B cell (primary cell): Measurements from ENCODE around the gene CDYL. TPM values are rescaled to one million over a fixed set of nuclear protein-coding genes. Genes with fewer than 3 reads are reported as not detected.

Experiments used
- ATAC-seq: fragments of 200-7000 bp; cut with Tn5 transposase; one replicate; pipeline ENCODE4 v1.10.0; 2021; ENCODE audit warnings: low read depth, mild to moderate bottlenecking, moderate number of reproducible peaks, moderate library complexity
- CTCF ChIA-PET: fragments of 350-600 bp; sonication (Branson Sonifier 250); formaldehyde crosslinking; loops from one replicate; lab custom pipeline; 2021; ENCODE audit warnings: antibody characterized with exemption, inconsistent platforms; lab: Charles Lee
- POLR2A ChIA-PET: fragments of 350-600 bp; sonication (Branson Sonifier 250); formaldehyde crosslinking; loops from one replicate; lab custom pipeline; 2021; ENCODE audit warnings: antibody characterized with exemption; lab: Charles Lee
- DNase-seq: peaks from one replicate; pipeline ENCODE4 v3.0.0; 2013
- H2AFZ ChIP-seq: 2 replicates; pipeline ENCODE4 v1.6.1; 2012; ENCODE audit warnings: mild to moderate bottlenecking, low read depth, low read length; ENCODE audit not compliant: insufficient read depth, poor library complexity, severe bottlenecking
- H3K27ac ChIP-seq, 2 donors: 1 replicate in 1 of 2; 2 replicates in 1 of 2; pipeline ENCODE4 v1.5.1; 2012 to 2013; ENCODE audit warnings: low read length in 2 of 2, mild to moderate bottlenecking in 2 of 2, moderate library complexity in 1 of 2
- H3K27me3 ChIP-seq, 4 experiments: fragments of 200-600 bp in 1 of 4; sonication (generic) in 1 of 4; replicated peaks in 1 of 4; 1 replicate in 2 of 4; 2 replicates in 2 of 4; pipeline versions ENCODE4 v1.6.1 to v1.7.0; 2013 to 2016; ENCODE audit warnings: low read length in 3 of 4, mild to moderate bottlenecking in 2 of 4, mixed read lengths in 1 of 4, moderate library complexity in 1 of 4; ENCODE audit not compliant: insufficient read depth in 4 of 4, control insufficient read depth in 3 of 4; ENCODE audit errors: control extremely low read depth in 1 of 4
- H3K36me3 ChIP-seq, 2 experiments: replicated peaks in 1 of 2; 1 replicate in 1 of 2; 2 replicates in 1 of 2; pipeline versions ENCODE4 v1.6.1 to v1.7.1; 2013; ENCODE audit warnings: low read length in 1 of 2; ENCODE audit not compliant: insufficient read depth in 2 of 2, control insufficient read depth in 1 of 2; ENCODE audit errors: control extremely low read depth in 1 of 2, extremely low read depth in 1 of 2
- H3K4me1 ChIP-seq, 2 donors: fragments of 200-600 bp in 1 of 2; sonication (generic) in 1 of 2; 1 replicate in 1 of 2; 2 replicates in 1 of 2; pipeline versions ENCODE4 v1.5.1 to v1.6.1; 2013 to 2017; ENCODE audit warnings: low read length in 2 of 2; ENCODE audit not compliant: control insufficient read depth in 2 of 2, insufficient read depth in 2 of 2
- H3K4me2 ChIP-seq: replicated peaks from 2 replicates; pipeline ENCODE3; 2012; ENCODE audit warnings: mild to moderate bottlenecking, low read depth, low read length; ENCODE audit not compliant: poor library complexity, severe bottlenecking
- H3K4me3 ChIP-seq, 5 experiments: fragments of 200-600 bp in 1 of 5; sonication (generic) in 1 of 5; 1 replicate in 3 of 5; 2 replicates in 2 of 5; pipeline versions ENCODE4 v1.5.1 to v1.7.0; 2011 to 2016; ENCODE audit warnings: low read length in 4 of 5, mild to moderate bottlenecking in 4 of 5, low read depth in 2 of 5, control low read depth in 1 of 5, moderate library complexity in 1 of 5; ENCODE audit not compliant: insufficient read depth in 1 of 5; ENCODE audit errors: control extremely low read depth in 1 of 5, extremely low read depth in 1 of 5
- H3K79me2 ChIP-seq: fragments of 200-600 bp; sonication (generic); one replicate; pipeline ENCODE4 v1.6.0; 2016; ENCODE audit warnings: low read length; ENCODE audit not compliant: control insufficient read depth, insufficient read depth
- H3K9ac ChIP-seq: fragments of 200-600 bp; sonication (generic); 2 replicates; pipeline ENCODE4 v1.6.1; 2017; ENCODE audit warnings: mild to moderate bottlenecking, low read length, moderate library complexity
- H3K9me3 ChIP-seq, 3 donors: one replicate each; pipeline versions ENCODE4 v1.6.1 to v1.7.1; 2013; ENCODE audit warnings: low read length in 2 of 3; ENCODE audit not compliant: control insufficient read depth in 2 of 3, insufficient read depth in 1 of 3; ENCODE audit errors: control extremely low read depth in 1 of 3
- H4K20me1 ChIP-seq: 2 replicates; pipeline ENCODE4 v1.6.0; 2012; ENCODE audit warnings: mild to moderate bottlenecking, low read length; ENCODE audit not compliant: insufficient read depth, control insufficient read depth, poor library complexity, severe bottlenecking
- H3K27ac Mint-ChIP-seq: one replicate; pipeline ENCODE4 v1.8.0; 2021; ENCODE audit warnings: mixed read lengths
- H3K27me3 Mint-ChIP-seq: one replicate; pipeline ENCODE4 v1.8.0; 2021; ENCODE audit warnings: mixed read lengths
- H3K4me1 Mint-ChIP-seq: one replicate; pipeline ENCODE4 v1.8.0; 2021; ENCODE audit warnings: mixed read lengths
- H3K4me3 Mint-ChIP-seq: one replicate; pipeline ENCODE4 v1.8.0; 2021; ENCODE audit warnings: mixed read lengths
- H3K9me3 Mint-ChIP-seq: one replicate; pipeline ENCODE4 v1.8.0; 2022; ENCODE audit warnings: mixed read lengths; ENCODE audit not compliant: insufficient read depth
- CTCF ChIP-seq: fragments of 200-600 bp; IDR thresholded peaks from one replicate; pipeline ENCODE4 v1.8.0; 2022; ENCODE audit warnings: antibody characterized with exemption, mild to moderate bottlenecking
- EZH2 ChIP-seq: IDR thresholded peaks from 2 replicates; pipeline ENCODE4 v1.6.1; 2012; ENCODE audit warnings: borderline replicate concordance, low read depth, mild to moderate bottlenecking, moderate library complexity, low read length; ENCODE audit not compliant: insufficient read depth, poor library complexity, severe bottlenecking
- WGBS: methylation state at CpG from one replicate; pipeline ENCODE4 v1.1.5; 2013; ENCODE audit warnings: missing lambda C conversion rate; ENCODE audit not compliant: insufficient coverage; 5-methylcytosine and 5-hydroxymethylcytosine counted together
- intact Hi-C: fragments of 100-400 bp; cut with micrococcal nuclease; formaldehyde crosslinking; loops from one replicate; pipeline ENCODE4 v1.10.0; 2022
- polyA plus RNA-seq: library from polyadenylated mRNA; depleted of rRNA; stranded (reverse); fragments of >200 nt; gene quantifications from 2 replicates; pipeline ENCODE4 v1.2.3, GENCODE V29; 2012
- total RNA-seq, 2 donors: library from RNA; stranded (reverse); fragments of 120-200 nt in 1 of 2; gene quantifications; 1 replicate in 1 of 2; 2 replicates in 1 of 2; pipeline versions ENCODE4 v1.2.3 to v1.2.4, GENCODE V29; 2013 to 2022

Gene CDYL
- total and polyA plus RNA-seq, 2 donors (not counting 1 experiment from before 2014, with no cell fraction given): 15.6 to 63.0 TPM

- H3K27me3 Mint-ChIP-seq: no peaks in the 10 kb centered on the region
- 73% methylated on average over 3 of the region's 3 CpGs for WGBS
- H3K4me3 ChIP-seq: no peak overlapping the region
- peaks cover 0 to 6% of the 10 kb centered on the region in 2 experiments for H3K36me3 ChIP-seq
- no peak overlapping the region for H3K4me2 ChIP-seq
- TF ChIP-seq CTCF (no peak), EZH2 (no peak)
- no peak overlapping the region for H3K27ac Mint-ChIP-seq
- ChIA-PET CTCF (no interaction called here), POLR2A (no interaction called here)
- H3K9me3 Mint-ChIP-seq: peaks cover 28% of the 10 kb centered on the region
- no peaks in the 10 kb centered on the region for H3K27me3 ChIP-seq
- peaks cover 88% of the 10 kb centered on the region for H3K79me2 ChIP-seq
- H3K9ac ChIP-seq: no peak overlapping the region
- peaks cover 50% of the 10 kb centered on the region for H3K4me1 Mint-ChIP-seq
- DNase-seq: no peak
- H3K9me3 ChIP-seq: peaks cover 3 to 27% (median 13%) of the 10 kb centered on the region in 3 donors
- no peak overlapping the region for H2AFZ ChIP-seq
- no peaks in the 10 kb centered on the region for H3K4me1 ChIP-seq
- no peak for ATAC-seq
- H3K4me3 Mint-ChIP-seq: no peak overlapping the region
- H3K27ac ChIP-seq: no peak overlapping the region
- peaks cover 38% of the 10 kb centered on the region for H4K20me1 ChIP-seq
- intact Hi-C loops: no loop called here
Measured at GRCh38 chr6:4840169-4840568, 64.0 kb downstream of the CDYL start.

GRCh38 chr6:4844108-4844507, 67.9 kb downstream of the CDYL start:
- Mint-ChIP-seq H3K4me3 (no peak overlapping the region), H3K9me3 (peaks cover 23% of the 10 kb centered on the region), H3K4me1 (peaks cover 54% of the 10 kb centered on the region), H3K27me3 (no peaks in the 10 kb centered on the region), H3K27ac (no peak overlapping the region)
- Histone ChIP-seq H3K9ac (no peak overlapping the region), H3K36me3 (no peaks in the 10 kb centered on the region), H3K79me2 (peaks cover 94% of the 10 kb centered on the region), H3K4me2 (no peak overlapping the region), H3K27me3 (no peaks in the 10 kb centered on the region), H2AFZ (no peak overlapping the region), H3K4me1 (no peaks in the 10 kb centered on the region), H3K4me3 (no peak overlapping the region), H4K20me1 (peaks cover 62% of the 10 kb centered on the region), H3K9me3 (peaks cover 4 to 13% (median 7%) of the 10 kb centered on the region in 3 donors), H3K27ac (no peak overlapping the region)
- ATAC-seq (no peak), DNase-seq (peak; percentile 19)
- intact Hi-C loops: no loop called here
- POLR2A ChIA-PET: no interaction called here
- peak; percentile 26 for TF ChIP-seq CTCF
- TF ChIP-seq EZH2: no peak
- CTCF ChIA-PET: interaction anchor here (0.9 to 1.2 kb wide), 2 partner anchors 27 to 562 kb away, joined by 3 read pairs; no protein-coding TSS in a partner anchor
- 95% methylated on average over 7 of the region's 7 CpGs for WGBS
